GM18517 (cell line): Measurements from ENCODE around the gene TCERG1L.
"Not testable (repeated sequence)": the region's sequence is repeated elsewhere in the genome, so short reads cannot be mapped to it uniquely, and the experiment has no call there.

Experiments used
- ATAC-seq: cut with Tn5 transposase; IDR thresholded peaks from one replicate; pipeline ENCODE4 v1.9.1; 2021; ENCODE audit warnings: mild to moderate bottlenecking, moderate library complexity; ENCODE audit not compliant: unreplicated experiment

Gene TCERG1L

DNA sequence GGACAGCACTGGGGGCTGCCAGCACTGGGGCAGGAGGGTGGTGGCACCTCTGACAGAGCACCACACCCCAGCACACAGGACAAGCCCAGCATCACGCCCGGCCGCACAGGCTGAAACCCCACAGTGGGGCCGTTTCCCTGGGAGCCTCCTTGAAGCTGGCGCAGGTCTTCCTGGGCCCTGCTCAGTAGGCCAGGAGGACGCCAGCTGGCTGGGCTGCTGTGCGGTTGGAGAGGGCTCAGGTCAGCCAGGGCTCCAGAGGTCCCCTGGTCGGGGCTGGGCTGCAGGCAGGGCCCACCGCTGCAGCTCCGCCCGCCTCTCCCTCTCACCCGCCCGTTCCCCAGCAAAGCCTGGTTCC is 137.3 kb downstream of the TCERG1L start:
- ATAC-seq = no peak

DNA sequence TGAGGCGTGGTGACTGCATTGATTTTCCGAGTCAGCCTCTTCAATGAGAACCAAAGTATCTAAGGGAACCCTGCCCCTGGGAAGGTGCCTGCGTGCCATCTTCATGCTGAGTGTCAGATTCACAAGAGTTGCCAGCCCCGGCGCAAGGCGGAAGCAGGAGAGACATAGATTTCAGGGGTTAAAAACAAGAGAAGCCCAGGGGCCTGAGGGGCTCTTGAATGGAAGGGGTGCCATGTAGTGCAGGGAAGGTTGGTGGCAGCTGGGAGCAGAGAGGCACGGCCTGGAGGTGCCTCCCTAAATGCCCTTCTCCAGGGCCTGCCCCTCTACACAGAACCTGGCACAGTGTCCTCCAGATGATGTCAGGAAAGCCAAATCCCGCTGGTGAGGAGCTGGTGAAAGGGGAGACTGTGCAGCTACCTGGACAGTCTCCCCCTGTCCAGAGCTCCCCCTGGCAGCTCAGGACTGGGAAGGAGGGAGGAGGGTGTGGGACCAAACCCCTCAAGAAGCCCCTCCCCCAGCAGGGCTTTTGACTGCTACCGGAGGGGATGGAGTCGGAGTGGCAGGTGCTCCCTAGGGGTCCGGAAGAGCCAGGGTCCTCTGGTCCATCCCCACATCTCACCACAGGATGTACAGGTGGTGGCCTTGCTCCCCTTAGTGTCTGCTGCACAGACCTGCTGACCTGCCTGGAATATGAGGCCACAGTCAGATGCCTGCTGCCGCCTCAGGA is 137.9 kb downstream of the TCERG1L start:
- ATAC-seq = no peak

GRCh38 chr10:131172433-131172832 is 139.1 kb downstream of the TCERG1L start:
- no peak for ATAC-seq

DNA sequence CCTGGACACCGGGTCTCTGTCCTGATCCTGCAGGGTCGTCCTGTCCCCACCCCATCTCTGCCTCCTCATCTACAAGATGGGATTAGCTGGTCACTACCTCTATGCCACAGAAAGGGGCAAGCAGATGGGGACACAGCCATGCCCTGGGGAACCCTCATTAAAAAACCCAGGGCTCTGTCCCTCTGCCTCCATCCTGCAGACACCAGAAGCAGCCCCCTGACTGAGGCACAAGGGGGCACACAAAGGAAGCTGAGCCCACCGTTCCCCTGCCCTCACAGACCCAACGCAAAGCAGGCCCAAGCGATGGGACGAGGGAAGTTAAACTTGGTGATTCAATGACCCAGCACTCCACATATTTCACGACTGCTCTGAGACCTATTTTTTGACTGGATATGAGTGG is 142.4 kb downstream of the TCERG1L start:
- ATAC-seq = no peak

DNA sequence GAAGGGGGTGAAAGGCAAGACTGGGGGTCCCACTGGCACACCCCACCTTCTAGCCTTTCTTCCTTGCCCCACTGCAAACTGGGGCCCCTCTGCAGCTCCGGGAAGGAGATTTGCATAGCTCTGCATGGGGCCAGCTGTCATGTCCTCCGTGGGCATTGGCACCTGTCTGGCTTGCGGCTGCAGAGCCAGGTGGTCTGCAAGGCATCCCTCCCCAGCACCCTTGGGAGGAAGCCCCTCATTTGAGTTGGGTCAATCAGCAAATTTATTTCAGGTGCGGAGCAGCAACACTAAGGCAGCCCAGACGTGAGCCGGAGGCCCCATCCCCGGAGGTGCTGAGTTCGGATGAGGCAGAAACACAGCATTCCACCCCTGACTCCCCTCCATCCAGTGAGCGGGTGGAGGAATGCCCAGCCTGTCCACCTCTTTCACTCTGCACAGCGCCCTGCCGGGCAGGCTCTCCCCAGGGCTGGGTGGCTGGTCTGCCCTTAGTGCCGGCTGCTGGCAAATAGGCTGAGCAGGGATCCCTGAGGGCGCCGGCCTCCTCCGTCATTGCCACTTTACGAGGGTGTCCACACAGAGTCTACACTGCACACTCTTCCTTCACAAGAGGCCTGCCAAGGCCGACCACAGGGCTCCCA is 143.2 kb downstream of the TCERG1L start:
- ATAC-seq = no peak

DNA sequence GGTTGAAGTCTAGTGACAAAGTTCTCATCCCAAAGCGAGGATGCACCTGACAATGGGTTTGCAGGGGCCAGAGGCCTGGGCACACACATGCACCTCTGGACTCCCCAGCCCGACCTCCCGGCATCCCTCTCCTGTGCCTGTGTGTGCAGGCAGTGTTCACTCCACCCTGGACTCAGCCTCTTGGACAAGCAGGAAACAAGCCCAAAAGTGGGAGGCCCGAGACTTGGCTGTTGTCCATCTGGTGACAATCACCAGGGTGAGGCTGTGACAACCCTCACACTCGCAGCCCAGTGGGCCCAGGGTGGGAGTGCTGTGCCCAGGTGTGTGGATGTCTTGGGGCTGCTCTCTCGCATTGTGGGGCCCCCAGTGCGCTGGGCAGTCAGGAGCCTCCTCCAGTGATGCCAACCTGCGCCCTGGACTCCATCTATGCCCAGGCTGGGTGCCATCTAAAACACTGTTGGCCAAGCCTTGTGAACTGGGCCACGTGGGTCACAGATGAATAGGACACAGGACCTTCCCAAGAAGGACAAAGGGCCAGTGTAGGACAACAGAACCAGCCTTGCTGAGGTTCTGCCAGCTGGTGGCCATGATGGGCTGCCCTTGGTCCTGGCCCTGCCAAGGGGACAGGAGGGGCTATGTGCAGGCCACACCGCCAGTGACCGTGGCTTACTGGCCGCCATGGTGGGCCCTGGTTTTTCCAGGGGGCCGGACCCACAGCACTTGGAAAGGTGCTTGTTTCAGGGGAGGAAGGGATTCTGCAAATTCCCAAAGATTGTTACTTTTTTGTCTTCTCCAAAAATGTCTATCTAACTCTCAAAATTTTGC is 144.3 kb downstream of the TCERG1L start:
- no peak for ATAC-seq

DNA sequence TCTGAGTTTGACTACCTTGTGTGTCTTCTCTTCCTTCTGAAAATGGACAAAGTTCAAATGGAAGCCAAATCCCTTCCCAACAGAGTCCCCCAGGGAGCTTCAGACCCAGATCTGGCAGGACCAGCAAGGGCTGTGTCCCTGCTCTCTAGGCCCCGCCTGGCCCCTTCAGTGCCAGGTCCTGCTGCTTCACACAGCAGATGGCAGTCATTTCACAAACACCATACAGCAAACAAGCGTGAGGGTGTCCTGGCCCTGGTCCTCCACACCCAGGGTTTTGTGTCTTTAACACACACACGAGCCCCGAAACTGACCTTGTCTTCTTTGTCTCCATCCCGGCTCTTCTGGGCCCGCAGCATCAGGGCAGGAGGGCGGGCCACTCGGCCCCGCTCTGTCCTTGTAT is 145.0 kb downstream of the TCERG1L start:
- ATAC-seq = no peak

DNA sequence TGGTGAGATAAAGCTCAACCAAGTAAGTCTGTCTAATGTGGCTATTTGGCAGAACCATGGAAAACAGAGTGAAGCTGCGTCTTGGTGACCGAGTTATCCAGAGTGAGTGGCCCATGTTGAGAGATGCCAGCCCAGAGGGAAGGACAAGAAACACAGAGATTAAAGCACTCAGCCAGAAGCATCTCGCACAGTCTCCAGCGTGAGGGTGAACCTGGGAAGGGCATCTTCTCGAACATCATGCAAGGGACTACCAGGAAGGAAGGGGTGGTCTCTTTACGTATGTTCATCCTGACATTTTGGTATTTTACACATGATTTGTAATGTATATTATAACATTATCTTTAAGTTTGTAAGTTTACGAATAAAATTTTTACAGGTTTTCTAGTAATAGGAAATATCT is 146.4 kb downstream of the TCERG1L start:
- no peak for ATAC-seq

DNA sequence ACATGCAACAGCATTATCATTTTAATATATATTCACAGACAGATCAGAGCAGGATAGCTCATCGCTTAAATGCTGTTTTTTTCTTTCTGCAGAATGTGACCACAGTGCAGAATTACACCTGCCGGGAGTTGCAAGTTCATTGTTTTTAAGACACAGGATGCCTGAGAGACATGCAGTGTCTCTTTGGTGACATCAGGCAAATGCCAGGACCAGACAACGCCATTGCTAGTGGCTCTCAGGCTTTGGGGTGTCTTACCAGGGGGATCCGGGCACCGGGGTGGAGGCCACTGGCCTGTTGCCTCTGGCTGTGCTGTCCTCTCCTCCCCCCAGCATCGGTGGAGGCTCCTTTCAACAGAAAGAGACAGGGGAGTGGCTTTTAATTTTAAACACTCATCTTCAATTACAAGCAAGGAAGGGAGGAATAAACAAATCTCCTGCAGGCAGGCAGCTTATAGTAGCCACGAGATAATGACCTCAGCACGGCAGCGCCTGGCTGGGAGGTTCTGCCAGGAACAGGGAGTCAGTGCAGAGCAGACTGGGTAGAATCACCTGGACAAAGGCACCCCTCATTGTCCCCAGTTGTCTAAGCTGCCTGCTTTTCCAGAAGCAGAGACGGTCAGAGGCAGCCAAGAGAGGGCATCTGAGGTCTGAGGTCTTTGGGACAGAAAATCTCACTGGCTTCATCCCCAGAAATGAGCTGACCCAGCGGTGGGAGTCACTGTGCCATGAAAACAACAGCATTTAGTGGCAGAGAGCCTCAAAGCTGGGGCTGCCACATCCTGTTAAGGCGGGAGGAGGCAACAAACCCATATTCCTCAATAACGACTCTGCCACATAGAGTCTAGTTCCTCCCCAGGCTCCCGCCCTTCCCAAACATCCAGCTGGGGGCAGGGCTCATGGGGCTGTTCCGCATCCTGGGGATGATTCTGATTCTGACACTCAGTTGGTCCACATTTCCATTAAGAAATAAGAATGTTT is 148.4 kb downstream of the TCERG1L start:
- no peak for ATAC-seq

- ATAC-seq = no peak
Measured at GRCh38 chr10:131162211-131162610, 149.3 kb downstream of the TCERG1L start.

DNA sequence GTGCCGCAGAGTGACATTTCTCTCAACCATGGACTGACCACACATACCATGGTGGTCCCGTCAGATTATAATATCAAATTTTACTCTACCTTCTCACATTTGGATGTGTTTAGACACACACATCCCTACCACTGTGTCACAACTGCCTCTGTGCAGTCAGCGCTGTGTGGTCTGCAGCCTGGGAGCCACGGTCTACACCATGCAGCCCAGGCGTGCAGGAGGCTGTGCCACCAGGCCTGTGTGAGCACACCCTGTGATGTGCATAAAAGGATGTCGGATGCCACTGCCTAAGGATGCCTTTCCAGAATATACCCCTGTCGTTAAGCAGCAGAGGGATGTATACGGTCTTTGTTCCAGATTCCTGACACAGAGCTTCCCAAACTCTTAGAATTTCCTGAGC is 150.4 kb downstream of the TCERG1L start:
- no peak for ATAC-seq

- ATAC-seq = no peak
Measured at GRCh38 chr10:131160219-131160875, 151.2 kb downstream of the TCERG1L start.

- no peak for ATAC-seq
Measured at GRCh38 chr10:131159771-131160170, 151.8 kb downstream of the TCERG1L start.

GRCh38 chr10:131158695-131159094 is 152.8 kb downstream of the TCERG1L start:
- ATAC-seq = no peak

DNA sequence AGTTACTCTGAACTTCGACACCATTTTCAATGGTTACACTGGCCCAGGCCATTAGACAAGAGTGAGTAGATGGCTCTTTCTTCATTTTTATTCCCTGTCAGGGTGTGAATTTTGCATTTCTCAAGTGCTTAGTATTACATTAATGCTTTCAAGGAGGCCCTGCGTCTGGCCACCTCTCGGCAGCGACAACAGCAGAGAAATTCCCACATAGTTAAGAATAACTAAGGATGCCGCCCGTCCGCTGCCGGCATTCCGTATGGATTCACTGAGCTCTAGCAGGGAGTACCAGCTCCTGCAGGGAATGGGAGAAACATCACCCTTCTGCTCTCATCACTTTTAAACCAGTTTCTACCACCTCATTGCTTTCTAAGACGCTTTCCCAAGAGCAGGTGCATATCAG is 153.6 kb downstream of the TCERG1L start:
- no peak for ATAC-seq

- no peak for ATAC-seq
Measured at GRCh38 chr10:131155876-131156230, 155.7 kb downstream of the TCERG1L start.

- no peak for ATAC-seq
Measured at GRCh38 chr10:131155218-131155875, 156.2 kb downstream of the TCERG1L start.

DNA sequence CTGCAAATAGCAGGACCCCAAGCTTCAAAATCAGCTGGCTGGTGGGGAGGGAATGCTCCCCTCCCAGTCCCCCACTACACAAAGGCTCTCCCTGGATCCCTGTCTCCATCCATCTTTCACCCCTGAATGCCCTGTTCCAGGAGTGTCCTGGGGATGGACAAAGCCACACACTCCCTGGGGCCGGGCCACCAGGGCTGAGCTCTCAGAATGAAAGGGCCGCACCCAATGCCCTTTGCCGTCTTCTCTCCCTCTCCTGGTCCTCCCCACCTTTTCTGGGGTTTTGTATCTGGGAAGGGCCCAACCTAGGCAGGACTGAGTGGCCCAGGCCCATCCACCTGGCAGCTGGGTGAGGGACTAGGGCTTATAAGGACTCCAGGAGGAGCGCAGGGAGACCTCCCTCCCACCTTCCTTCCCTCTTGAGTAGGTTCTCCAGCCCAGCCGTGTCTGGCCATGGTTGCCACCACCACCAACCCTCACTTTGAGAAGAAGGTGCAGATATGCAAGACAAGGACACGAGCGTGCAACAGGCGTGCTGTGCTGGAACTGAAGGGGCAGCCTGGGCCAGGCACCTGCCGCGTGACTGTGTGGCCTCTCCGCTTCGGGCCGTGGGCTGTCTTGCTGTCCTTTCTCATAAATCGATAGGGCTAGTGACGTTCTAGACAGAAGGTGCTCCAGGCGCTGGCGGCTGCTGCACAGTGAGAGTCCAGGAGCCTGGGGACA is 157.1 kb downstream of the TCERG1L start:
- no peak for ATAC-seq

DNA sequence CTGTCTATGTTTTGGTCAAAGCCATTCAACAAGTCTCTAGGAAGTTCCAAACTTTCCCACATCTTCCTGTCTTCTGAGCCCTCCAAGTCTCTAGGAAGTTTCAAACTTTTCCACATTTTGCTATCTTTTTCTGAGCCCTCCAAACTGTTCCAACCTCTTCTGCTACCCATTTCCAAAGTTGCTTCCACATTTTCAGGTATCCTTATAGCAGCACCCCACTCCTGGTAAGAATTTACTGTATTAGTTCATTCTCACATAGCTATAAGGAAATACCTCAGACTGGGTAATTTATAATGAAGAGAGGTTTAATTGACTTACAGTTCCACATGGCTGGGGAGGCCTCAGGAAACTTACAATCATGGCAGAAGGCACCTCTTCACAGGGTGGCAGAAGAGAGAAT is 159.1 kb downstream of the TCERG1L start:
- ATAC-seq = not testable (repeated sequence)
